ENCODE results near the gene MRPL39.

MRPL39 gene

DNA sequence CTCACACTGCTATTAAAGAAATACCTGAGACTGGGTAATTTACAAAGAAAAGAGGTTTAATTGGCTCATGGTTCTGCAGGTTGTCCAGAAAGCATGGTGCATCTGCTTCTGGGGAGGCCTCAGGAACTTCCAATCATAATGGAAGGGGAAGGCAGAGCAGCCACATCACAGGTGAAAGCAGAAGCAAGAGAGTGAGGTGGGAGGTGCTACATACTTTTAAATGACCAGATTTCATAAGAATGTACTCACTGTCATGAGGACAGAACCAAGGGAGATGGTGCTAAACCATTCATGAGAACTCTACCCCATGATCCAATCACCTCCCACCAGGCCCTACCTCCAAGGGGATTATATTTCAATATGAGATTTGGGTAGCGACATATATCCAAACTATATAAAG lies 55.7 kb downstream of the MRPL39 start:
- DNase-seq (ENCODE audit: extremely low spot score, insufficient read length, low read depth) (no peak), FAIRE-seq (no peak)

DNA sequence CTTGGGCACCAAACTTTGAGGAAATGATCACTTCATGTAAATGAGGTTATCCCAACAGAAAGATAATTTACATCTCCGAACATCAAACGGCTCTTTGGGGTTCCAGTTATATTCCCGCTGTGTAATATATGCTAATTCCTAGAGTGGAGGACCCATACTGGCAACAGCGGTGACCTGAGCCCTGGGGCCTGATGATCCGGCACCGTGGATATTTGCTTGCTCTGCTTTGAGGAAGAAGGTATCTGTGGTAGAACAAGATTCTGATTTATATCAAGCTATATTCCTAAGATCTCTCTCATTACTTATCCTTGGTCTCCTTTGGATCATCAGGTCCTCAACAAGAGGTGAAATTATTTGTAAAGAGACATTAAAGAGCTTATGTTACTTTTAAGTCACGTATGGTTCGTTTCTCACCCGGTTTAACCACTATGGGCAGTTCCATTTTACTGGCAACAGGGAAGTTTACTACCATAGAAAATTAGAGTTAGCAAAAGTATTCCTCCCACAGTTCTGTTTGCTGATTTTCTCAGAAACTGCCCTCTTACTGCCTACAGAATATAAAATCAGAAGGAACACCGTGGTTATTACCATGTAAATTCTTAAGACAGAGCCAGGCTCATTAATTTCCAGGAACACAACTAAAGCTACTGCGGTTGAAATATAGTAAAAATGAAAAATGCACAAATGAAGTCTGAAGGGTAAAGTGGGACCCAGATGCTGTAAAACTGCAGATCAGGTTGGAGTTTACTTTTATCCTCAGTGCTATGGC lies 56.7 kb downstream of the MRPL39 start:
- no peak for FAIRE-seq
- DNase-seq (ENCODE audit: extremely low spot score, insufficient read length, low read depth), result no peak

DNA sequence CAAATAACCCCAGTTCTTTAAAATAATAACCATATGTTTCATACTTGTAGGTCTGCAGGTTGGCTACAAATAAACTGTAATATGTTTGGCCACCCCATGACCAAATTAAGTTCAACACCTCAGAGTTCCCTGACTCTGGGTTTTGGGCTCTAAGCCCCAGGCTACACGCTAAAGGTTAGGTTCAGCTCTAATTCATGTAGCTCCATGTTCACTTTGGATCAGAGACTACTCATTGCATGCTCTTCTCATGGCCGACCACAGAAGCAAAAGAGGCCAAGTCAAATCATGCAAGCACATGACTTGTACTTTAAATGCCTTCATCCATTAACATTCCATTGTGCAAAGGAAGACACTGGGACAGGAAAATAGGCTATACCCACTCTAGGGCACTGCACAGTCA lies 66.2 kb downstream of the MRPL39 start:
- DNase-seq (ENCODE audit: extremely low spot score, insufficient read length, low read depth) (no peak), FAIRE-seq (no peak)

DNA sequence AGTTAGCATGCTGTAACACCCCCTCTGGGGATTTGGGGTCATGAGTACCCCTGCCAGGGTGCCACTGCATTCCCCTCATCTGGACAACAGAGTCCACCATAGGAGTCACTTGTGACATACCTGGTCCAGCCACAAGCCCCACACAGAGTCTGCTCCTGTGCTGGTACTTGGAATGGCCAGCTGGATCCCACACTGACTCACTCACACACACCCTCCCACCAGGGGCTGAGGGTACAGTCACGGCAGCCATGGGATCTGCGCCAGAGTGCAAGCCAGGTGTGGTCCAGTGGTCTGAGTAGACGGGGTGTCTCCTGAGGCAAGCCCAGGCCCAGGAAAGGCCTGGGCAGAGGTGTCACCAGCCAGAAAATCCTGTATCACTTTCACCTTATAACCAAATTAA lies 67.7 kb downstream of the MRPL39 start:
- DNase-seq (ENCODE audit: extremely low spot score, insufficient read length, low read depth) (no peak), FAIRE-seq (no peak)

DNA sequence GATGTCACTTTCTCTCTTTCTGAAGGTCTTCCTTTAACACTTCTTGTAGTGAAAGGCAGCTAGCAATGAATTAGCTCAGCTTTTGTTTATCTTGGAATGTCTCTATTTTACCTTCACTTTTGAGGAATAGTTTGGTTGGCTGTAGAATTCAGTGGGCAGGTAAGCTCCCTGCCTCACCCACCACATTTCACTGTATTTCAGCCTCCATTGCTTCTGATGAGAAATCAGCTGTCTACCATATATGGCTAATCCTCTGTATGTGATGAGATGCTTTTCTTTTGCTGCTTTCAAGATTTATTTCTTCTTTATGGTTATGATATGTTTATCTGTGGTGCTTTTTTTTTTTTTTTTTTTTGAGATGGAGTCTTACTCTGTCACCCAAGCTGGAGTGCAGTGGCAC lies 70.1 kb downstream of the MRPL39 start:
- DNase-seq (ENCODE audit: extremely low spot score, insufficient read length, low read depth) (no peak), FAIRE-seq (no peak)

DNA sequence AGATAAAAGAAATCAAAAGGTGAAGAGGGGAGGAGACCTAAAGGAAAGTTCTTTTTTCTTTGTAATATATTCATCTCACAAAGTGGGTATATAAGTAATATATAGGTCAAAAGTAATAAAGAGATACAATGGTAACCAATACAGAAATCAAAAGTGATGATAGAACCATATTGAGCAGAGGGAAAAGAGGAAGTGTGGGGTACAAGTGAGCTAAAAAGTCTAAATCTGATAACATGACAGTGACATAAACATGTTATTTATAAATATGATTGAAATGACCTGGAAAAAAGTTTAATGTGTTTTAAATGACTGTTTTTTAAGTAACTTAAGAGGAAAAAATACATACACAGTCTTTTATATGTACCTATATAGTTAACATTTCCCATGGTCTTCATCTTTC lies 70.5 kb downstream of the MRPL39 start:
- DNase-seq (ENCODE audit: extremely low spot score, insufficient read length, low read depth) (no peak), FAIRE-seq (no peak)

DNA sequence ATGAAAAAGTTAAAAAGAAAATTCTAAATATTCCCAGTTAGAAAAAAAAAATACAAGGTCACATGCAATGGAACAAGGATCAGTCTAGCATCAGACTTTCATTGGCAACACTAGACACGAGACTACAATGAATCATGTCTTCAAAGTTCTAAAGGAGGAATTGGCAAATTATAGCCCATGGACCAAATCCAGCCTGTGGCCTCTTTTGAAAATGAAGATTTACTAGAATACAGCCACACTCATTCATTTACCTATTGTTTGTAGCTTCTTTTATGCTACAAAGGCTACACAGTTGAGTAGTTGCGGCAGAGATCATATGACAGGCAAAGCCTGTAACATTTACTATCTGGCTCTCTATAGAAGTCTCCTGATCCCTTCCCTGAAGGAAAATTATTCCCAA lies 71.4 kb downstream of the MRPL39 start:
- FAIRE-seq, result no peak
- no peak for DNase-seq (ENCODE audit: extremely low spot score, insufficient read length, low read depth)
